OCI-LY1 (cell line): ENCODE data around the gene PLEKHM3.

Source experiments
- EZH2 ChIP-seq: fragments of 200-600 bp; sonication (generic), shearing (Covaris generic); IDR thresholded peaks from 2 replicates; pipeline ENCODE4 v1.8.0; 2017; ENCODE audit warnings: borderline replicate concordance, mixed run types, mild to moderate bottlenecking, antibody characterized with exemption, low read length, moderate library complexity, mixed read lengths
- TF ChIP-seq, protein P1 (sequence below): fragments of 200-600 bp; sonication (generic), shearing (Covaris generic); IDR thresholded peaks from 2 replicates; pipeline ENCODE4 v1.5.1; 2017; ENCODE audit warnings: mild to moderate bottlenecking, antibody characterized with exemption, low read length, moderate library complexity, mixed read lengths

DNA sequence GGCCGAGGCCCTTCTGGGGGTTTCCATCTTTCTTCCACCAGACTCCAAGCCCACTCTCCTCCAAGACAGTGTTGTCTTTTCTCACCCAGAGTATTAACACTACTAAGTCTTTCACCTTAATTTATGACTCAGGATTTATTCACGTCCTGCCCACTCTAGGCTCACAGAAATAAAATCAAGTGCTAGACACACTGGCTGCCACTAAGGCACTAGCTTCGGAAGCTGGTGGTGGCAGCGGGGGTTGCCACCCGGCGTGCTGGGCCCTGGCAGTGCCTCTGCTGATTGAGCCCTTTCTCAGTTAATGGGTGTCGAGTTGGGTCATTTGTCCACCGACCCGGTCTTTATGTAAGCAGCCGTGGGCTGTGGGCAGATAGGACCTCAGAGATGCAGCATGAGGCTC is 162.0 kb downstream of the PLEKHM3 start:
- TF ChIP-seq, protein P1, sequence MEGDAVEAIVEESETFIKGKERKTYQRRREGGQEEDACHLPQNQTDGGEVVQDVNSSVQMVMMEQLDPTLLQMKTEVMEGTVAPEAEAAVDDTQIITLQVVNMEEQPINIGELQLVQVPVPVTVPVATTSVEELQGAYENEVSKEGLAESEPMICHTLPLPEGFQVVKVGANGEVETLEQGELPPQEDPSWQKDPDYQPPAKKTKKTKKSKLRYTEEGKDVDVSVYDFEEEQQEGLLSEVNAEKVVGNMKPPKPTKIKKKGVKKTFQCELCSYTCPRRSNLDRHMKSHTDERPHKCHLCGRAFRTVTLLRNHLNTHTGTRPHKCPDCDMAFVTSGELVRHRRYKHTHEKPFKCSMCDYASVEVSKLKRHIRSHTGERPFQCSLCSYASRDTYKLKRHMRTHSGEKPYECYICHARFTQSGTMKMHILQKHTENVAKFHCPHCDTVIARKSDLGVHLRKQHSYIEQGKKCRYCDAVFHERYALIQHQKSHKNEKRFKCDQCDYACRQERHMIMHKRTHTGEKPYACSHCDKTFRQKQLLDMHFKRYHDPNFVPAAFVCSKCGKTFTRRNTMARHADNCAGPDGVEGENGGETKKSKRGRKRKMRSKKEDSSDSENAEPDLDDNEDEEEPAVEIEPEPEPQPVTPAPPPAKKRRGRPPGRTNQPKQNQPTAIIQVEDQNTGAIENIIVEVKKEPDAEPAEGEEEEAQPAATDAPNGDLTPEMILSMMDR: no peak
- no peak for TF ChIP-seq EZH2
